RWPE2 (cell line): ENCODE data around the gene DHDDS.

Experiments
- ATAC-seq: fragments of 200-7000 bp; cut with Tn5 transposase; 3 replicates; pipeline ENCODE4 v1.9.1; 2021; ENCODE audit warnings: low read depth
- DNase-seq: peaks from one replicate; pipeline ENCODE4 v3.0.0-alpha.2; 2020; ENCODE audit warnings: low spot score
- H3K27ac ChIP-seq: fragments of 450-650 bp; 2 replicates; pipeline ENCODE4 v1.5.1; 2017; ENCODE audit warnings: mild to moderate bottlenecking; ENCODE audit not compliant: poor library complexity, severe bottlenecking
- H3K27me3 ChIP-seq: fragments of 250-450 bp; sonication (Bioruptor Pico); 2 replicates; pipeline ENCODE4 v1.5.1; 2021; ENCODE audit warnings: mild to moderate bottlenecking, moderate library complexity; ENCODE audit not compliant: insufficient read depth, poor library complexity, severe bottlenecking
- H3K36me3 ChIP-seq: fragments of 250-450 bp; sonication (Bioruptor Pico); 2 replicates; pipeline ENCODE4 v1.5.1; 2020; ENCODE audit warnings: low read depth, mild to moderate bottlenecking, moderate library complexity
- H3K4me1 ChIP-seq: fragments of 250-450 bp; sonication (Bioruptor Pico); 2 replicates; pipeline ENCODE4 v1.5.1; 2021; ENCODE audit warnings: mild to moderate bottlenecking, moderate library complexity; ENCODE audit not compliant: insufficient read depth, poor library complexity, severe bottlenecking
- H3K4me3 ChIP-seq: fragments of 250-450 bp; sonication (Bioruptor Pico); 2 replicates; pipeline ENCODE4 v1.5.1; 2021; ENCODE audit warnings: mild to moderate bottlenecking, moderate library complexity; ENCODE audit not compliant: severe bottlenecking
- H3K9me3 ChIP-seq: fragments of 250-450 bp; sonication (Bioruptor Pico); 2 replicates; pipeline ENCODE4 v1.5.1; 2021; ENCODE audit warnings: mild to moderate bottlenecking, moderate library complexity; ENCODE audit not compliant: severe bottlenecking
- TF ChIP-seq, protein P1 (sequence below): fragments of 450-650 bp; IDR thresholded peaks from one replicate; pipeline ENCODE4 v1.5.1; 2017; ENCODE audit warnings: mild to moderate bottlenecking, moderate library complexity; ENCODE audit not compliant: poor library complexity, severe bottlenecking

Gene DHDDS

DNA sequence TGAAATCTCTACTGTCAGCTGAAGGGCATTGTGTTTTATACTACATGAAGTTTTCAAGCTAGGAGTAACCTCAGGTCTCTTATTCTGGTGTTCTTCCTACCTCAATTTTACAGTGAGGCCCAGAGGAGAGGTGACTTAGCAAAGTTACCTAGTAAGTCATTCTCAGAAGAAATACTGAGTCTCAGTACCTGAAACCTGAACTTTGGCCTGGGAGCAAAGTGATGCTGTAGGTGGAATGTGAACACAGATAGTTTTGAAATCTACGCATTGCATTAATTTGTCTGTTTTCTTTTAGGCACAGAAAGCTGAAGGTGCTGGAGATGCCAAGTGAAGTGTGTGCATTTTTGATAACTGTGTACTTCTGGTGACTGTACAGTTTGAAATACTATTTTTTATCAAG lies 42.7 kb downstream of the DHDDS start:
- Histone ChIP-seq H3K9me3 (no peaks in the 10 kb centered on the region), H3K4me1 (peaks cover 18% of the 10 kb centered on the region), H3K36me3 (peaks cover 58% of the 10 kb centered on the region), H3K27ac (no peak overlapping the region), H3K4me3 (no peak overlapping the region), H3K27me3 (no peaks in the 10 kb centered on the region)
- DNase-seq (no peak), ATAC-seq (no peak)
- TF ChIP-seq, protein P1, sequence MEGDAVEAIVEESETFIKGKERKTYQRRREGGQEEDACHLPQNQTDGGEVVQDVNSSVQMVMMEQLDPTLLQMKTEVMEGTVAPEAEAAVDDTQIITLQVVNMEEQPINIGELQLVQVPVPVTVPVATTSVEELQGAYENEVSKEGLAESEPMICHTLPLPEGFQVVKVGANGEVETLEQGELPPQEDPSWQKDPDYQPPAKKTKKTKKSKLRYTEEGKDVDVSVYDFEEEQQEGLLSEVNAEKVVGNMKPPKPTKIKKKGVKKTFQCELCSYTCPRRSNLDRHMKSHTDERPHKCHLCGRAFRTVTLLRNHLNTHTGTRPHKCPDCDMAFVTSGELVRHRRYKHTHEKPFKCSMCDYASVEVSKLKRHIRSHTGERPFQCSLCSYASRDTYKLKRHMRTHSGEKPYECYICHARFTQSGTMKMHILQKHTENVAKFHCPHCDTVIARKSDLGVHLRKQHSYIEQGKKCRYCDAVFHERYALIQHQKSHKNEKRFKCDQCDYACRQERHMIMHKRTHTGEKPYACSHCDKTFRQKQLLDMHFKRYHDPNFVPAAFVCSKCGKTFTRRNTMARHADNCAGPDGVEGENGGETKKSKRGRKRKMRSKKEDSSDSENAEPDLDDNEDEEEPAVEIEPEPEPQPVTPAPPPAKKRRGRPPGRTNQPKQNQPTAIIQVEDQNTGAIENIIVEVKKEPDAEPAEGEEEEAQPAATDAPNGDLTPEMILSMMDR, result no peak

DNA sequence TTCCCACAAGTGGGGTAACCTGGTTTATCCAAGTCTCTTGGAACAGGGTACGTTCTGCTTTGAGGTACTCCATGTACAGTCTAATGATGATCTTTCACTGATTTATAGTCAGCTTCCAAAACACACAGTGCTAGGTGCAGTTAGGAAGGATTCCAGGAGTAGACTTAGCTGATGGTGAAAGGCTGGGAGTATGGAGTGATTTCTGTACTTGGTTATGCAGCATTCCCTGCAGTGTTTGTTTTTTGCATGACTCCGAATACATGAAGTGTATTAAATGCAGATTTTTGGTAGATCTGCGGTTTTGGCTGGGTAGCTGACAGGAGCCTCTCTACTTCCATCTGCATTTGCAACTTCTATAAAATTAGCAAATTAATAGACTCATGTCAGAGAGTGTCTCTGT lies 43.9 kb downstream of the DHDDS start:
- H3K36me3 ChIP-seq, result peaks cover 58% of the 10 kb centered on the region

DNA sequence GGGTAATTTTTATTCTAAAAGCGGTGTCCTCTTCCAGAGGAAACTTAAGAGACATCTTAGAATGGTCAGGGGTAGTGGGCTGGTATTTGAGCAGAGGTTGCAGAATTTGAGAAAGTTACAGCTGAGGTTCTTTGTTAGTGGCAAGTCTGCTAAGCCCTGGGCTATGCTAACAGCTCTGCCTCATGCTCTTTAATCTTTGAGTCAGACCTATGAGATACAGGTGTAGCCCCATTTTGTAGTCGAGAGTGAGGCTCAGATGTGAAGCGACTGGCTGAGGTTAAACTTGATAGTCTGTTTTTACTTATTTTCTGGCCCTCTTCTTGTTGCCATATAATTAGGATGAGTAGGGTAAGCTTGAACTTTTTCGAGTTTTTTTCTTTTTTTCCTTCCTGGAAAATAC lies 44.8 kb downstream of the DHDDS start:
- H3K9me3 ChIP-seq, result no peaks in the 10 kb centered on the region
- H3K27ac ChIP-seq, result peak overlapping the region; percentile 7
- no peak overlapping the region for H3K4me3 ChIP-seq
- peaks cover 58% of the 10 kb centered on the region for H3K36me3 ChIP-seq
- no peak for ATAC-seq
- TF ChIP-seq, protein P1, result no peak
- DNase-seq, result no peak
- no peaks in the 10 kb centered on the region for H3K27me3 ChIP-seq
- H3K4me1 ChIP-seq, result peaks cover 7% of the 10 kb centered on the region

More for the DNA sequence above, 43.9 kb downstream of the DHDDS start:
- H3K9me3 ChIP-seq, result no peaks in the 10 kb centered on the region
- H3K4me1 ChIP-seq, result peaks cover 11% of the 10 kb centered on the region
- no peaks in the 10 kb centered on the region for H3K27me3 ChIP-seq
- H3K4me3 ChIP-seq, result no peak overlapping the region
- ATAC-seq (no peak), DNase-seq (no peak)
- TF ChIP-seq, protein P1, result no peak
- no peak overlapping the region for H3K27ac ChIP-seq

DNA sequence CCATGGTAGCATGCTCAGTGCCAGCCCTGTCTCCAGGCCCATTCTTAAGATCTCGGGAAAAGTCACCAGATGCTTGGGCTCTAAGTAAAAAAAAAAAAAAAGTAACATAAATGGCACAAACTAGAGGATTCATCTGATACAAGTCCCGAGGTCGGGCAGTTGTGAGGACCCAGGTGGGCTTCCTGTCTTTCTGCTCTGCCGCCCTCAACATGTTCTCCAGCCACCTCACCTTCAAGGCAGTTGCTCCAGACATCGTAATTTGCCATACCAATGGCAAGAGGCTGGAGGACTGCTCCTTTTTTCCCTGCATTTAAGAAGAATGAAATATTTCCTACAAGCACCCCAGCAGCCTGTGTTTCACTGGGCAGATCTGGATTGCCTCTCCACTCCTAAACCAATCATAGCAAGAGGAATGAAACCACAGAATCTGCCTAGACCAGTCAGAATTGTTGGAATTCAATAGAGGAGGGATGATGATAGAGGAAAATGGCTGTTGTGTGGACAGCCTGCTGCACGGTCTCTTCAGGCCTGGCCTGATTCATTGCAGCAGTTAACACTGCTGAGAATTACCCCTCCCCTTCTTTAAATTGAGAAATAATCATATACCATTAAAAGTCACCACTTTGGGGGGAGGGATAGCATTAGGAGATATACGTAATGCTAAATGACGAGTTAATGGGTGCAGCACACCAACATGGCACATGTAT lies 45.5 kb downstream of the DHDDS start:
- Histone ChIP-seq H3K36me3 (peaks cover 58% of the 10 kb centered on the region), H3K27ac (peak overlapping the region; percentile 7), H3K4me1 (peaks cover 7% of the 10 kb centered on the region), H3K27me3 (no peaks in the 10 kb centered on the region), H3K9me3 (no peaks in the 10 kb centered on the region), H3K4me3 (no peak overlapping the region)
- peak; percentile 24; the same call in 1 of the 3 replicates for ATAC-seq
- TF ChIP-seq, protein P1, result no peak
- no peak for DNase-seq

DNA sequence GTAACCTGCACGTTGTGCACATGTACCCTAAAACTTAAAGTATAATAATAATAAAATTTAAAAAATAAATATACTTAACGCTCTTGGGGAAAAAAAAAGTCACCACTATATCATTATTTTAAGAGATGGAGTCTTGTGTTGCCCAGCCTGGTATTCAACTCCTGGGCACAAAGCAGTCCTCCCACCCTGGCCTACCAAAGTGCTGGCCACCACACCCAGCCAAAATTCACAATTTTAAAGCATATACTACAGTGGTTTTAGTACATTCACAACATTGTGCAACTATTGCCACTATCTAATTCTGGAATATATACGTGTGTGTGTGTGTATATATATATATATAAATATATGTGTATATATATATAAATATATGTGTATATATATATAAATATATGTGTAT lies 46.0 kb downstream of the DHDDS start:
- Histone ChIP-seq H3K4me1 (peaks cover 7% of the 10 kb centered on the region), H3K27me3 (no peaks in the 10 kb centered on the region), H3K27ac (no peak overlapping the region), H3K4me3 (no peak overlapping the region), H3K9me3 (no peaks in the 10 kb centered on the region), H3K36me3 (peaks cover 56% of the 10 kb centered on the region)
- DNase-seq, result no peak
- TF ChIP-seq, protein P1, result no peak
- no peak for ATAC-seq
